ENCODE results near the gene HYAL3. TPM values are rescaled to one million over a fixed set of nuclear protein-coding genes. Genes with fewer than 3 reads are reported as not detected.

Gene HYAL3
- total and polyA plus RNA-seq, 2 of the 13 experiments (the other 11 are each of a cell fraction or from before 2014, with no cell fraction given): 5.5 to 10.4 TPM

DNA sequence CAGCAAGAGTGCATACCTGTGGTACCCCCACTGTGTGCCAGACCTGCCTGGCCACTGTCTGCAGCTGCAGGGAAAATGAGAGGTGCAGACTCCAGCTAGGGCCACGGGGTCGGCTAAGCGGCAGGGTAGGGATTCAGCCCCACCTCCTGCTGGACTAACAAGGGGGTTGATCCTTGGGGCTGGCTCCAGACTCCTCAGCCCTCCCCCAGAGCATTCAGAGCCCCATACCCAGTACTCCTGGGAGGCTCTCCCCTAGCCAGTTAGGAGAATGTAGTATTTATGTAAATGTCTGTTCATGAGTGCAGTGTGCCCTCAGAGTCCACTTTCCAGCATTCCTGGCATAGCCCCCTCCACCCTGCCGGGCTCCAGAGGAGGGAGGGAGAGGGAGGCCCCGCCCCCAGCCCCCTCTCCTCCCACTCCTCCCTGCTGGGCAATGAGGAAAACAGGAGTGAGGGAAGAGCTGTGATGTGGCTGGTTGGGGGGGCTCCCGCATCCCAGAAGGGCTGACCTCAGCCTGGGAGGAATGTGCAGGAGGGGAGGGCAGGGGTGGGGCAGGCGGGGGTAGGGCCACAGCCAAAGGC is 34.7 kb downstream of the HYAL3 start (continued):
- TF ChIP-seq ZNF383 (CRISPR knock-in tag; IDR thresholded peaks at IDR 0.05; ENCODE audit: borderline replicate concordance) (no peak), ARNT2 (CRISPR knock-in tag; IDR thresholded peaks at IDR 0.05; ENCODE audit: low read depth) (no peak; the same call in 1 of the 2 replicates), CBX2 (IDR thresholded peaks at IDR 0.05; ENCODE audit: low read depth, low read length) (no peak), CBX2 (CRISPR knock-in tag; IDR thresholded peaks at IDR 0.05; ENCODE audit: low read depth) (no peak), ZNF878 (CRISPR knock-in tag; IDR thresholded peaks at IDR 0.05) (no peak), HNF4G (IDR thresholded peaks at IDR 0.05; ENCODE audit: borderline replicate concordance, low read depth, low read length) (peak; percentile 57; the same call in 1 of the 2 replicates), HNF4G (CRISPR knock-in tag; IDR thresholded peaks at IDR 0.05; ENCODE audit: borderline replicate concordance, low read depth) (no peak), MAFG (CRISPR knock-in tag; IDR thresholded peaks at IDR 0.05) (no peak), TAF1 (CRISPR knock-in tag; IDR thresholded peaks at IDR 0.05) (no peak; the same call in 1 of the 2 replicates), GFI1 (CRISPR knock-in tag; IDR thresholded peaks at IDR 0.05; ENCODE audit: borderline replicate concordance) (no peak), PCBP2 (optimal IDR thresholded peaks at IDR 0.05; ENCODE audit: low read depth, low read length, poor library complexity, severe bottlenecking) (no peak), RBM22 (optimal IDR thresholded peaks at IDR 0.05; ENCODE audit: low read length) (no peak)
- TF ChIP-seq, protein P1, sequence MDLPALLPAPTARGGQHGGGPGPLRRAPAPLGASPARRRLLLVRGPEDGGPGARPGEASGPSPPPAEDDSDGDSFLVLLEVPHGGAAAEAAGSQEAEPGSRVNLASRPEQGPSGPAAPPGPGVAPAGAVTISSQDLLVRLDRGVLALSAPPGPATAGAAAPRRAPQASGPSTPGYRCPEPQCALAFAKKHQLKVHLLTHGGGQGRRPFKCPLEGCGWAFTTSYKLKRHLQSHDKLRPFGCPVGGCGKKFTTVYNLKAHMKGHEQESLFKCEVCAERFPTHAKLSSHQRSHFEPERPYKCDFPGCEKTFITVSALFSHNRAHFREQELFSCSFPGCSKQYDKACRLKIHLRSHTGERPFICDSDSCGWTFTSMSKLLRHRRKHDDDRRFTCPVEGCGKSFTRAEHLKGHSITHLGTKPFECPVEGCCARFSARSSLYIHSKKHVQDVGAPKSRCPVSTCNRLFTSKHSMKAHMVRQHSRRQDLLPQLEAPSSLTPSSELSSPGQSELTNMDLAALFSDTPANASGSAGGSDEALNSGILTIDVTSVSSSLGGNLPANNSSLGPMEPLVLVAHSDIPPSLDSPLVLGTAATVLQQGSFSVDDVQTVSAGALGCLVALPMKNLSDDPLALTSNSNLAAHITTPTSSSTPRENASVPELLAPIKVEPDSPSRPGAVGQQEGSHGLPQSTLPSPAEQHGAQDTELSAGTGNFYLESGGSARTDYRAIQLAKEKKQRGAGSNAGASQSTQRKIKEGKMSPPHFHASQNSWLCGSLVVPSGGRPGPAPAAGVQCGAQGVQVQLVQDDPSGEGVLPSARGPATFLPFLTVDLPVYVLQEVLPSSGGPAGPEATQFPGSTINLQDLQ (CRISPR knock-in tag; IDR thresholded peaks at IDR 0.05): 0 out of 2 replicates have a peak, but pooled peaks have one; percentile 19
- TF ChIP-seq, protein P2, sequence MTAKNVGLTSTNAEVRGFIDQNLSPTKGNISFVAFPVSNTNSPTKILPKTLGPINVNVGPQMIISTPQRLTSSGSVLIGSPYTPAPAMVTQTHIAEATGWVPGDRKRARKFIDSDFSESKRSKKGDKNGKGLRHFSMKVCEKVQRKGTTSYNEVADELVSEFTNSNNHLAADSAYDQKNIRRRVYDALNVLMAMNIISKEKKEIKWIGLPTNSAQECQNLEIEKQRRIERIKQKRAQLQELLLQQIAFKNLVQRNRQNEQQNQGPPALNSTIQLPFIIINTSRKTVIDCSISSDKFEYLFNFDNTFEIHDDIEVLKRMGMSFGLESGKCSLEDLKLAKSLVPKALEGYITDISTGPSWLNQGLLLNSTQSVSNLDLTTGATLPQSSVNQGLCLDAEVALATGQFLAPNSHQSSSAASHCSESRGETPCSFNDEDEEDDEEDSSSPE (CRISPR knock-in tag; IDR thresholded peaks at IDR 0.05): no peak
- TF ChIP-seq, protein P3, sequence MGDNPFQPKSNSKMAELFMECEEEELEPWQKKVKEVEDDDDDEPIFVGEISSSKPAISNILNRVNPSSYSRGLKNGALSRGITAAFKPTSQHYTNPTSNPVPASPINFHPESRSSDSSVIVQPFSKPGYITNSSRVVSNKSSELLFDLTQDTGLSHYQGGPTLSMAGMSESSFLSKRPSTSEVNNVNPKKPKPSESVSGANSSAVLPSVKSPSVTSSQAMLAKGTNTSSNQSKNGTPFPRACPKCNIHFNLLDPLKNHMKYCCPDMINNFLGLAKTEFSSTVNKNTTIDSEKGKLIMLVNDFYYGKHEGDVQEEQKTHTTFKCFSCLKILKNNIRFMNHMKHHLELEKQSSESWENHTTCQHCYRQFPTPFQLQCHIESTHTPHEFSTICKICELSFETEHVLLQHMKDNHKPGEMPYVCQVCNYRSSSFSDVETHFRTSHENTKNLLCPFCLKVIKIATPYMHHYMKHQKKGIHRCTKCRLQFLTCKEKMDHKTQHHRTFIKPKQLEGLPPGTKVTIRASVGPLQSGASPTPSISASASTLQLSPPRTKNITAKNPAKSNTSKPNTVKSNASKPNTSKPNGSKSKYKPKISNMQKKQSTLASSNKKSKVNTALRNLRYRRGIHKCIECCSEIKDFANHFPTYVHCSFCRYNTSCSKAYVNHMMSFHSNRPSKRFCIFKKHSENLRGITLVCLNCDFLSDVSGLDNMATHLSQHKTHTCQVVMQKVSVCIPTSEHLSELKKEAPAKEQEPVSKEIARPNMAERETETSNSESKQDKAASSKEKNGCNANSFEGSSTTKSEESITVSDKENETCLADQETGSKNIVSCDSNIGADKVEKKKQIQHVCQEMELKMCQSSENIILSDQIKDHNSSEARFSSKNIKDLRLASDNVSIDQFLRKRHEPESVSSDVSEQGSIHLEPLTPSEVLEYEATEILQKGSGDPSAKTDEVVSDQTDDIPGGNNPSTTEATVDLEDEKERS (CRISPR knock-in tag; IDR thresholded peaks at IDR 0.05): no peak
- TF ChIP-seq, protein P4, sequence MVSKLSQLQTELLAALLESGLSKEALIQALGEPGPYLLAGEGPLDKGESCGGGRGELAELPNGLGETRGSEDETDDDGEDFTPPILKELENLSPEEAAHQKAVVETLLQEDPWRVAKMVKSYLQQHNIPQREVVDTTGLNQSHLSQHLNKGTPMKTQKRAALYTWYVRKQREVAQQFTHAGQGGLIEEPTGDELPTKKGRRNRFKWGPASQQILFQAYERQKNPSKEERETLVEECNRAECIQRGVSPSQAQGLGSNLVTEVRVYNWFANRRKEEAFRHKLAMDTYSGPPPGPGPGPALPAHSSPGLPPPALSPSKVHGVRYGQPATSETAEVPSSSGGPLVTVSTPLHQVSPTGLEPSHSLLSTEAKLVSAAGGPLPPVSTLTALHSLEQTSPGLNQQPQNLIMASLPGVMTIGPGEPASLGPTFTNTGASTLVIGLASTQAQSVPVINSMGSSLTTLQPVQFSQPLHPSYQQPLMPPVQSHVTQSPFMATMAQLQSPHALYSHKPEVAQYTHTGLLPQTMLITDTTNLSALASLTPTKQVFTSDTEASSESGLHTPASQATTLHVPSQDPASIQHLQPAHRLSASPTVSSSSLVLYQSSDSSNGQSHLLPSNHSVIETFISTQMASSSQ (IDR thresholded peaks at IDR 0.05; ENCODE audit: low read depth): no peak; the same call in 1 of the 2 replicates
- TF ChIP-seq, protein P4 (CRISPR knock-in tag; IDR thresholded peaks at IDR 0.05; ENCODE audit: borderline replicate concordance): peak; percentile 21; the same call in 1 of the 2 replicates
